HCT116 (cell line): ENCODE measurements around the gene STXBP5.

Source experiments
- CTCF ChIP-seq, 3 experiments: fragments of 200-600 bp in 1 of 3; sonication (generic) in 1 of 3; IDR thresholded peaks in 2 of 3; conservative IDR thresholded peaks in 1 of 3; 2 replicates each; pipeline ENCODE4 v1.5.1; 2012 to 2017; ENCODE audit warnings: low read depth in 2 of 3, low read length in 2 of 3, antibody characterized with exemption in 1 of 3, borderline replicate concordance in 1 of 3, control low read depth in 1 of 3, mild to moderate bottlenecking in 1 of 3, mixed read lengths in 1 of 3, mixed run types in 1 of 3, moderate library complexity in 1 of 3; ENCODE audit not compliant: insufficient read depth in 1 of 3
- EZH2 ChIP-seq: fragments of 200-600 bp; sonication (generic); IDR thresholded peaks from 2 replicates; pipeline ENCODE4 v1.6.1; 2017; ENCODE audit warnings: antibody characterized with exemption, mixed run types
- EZH2phosphoT487 ChIP-seq: fragments of 200-600 bp; IDR thresholded peaks from 2 replicates; pipeline ENCODE4 v1.6.1; 2018; ENCODE audit warnings: antibody characterized with exemption, borderline replicate concordance
- JUND ChIP-seq: IDR thresholded peaks from 2 replicates; pipeline ENCODE4 v1.6.1; 2012
- POLR2A ChIP-seq: IDR thresholded peaks from 2 replicates; pipeline ENCODE4 v1.7.0; 2011; ENCODE audit warnings: borderline replicate concordance; ENCODE audit not compliant: insufficient read depth, insufficient read length; ENCODE audit errors: extremely low read depth
- SP1 ChIP-seq: IDR thresholded peaks from 2 replicates; pipeline ENCODE4 v1.6.1; 2012; ENCODE audit warnings: low read depth
- TCF7L2 ChIP-seq: IDR thresholded peaks from 2 replicates; pipeline ENCODE4 v1.7.0; 2011; ENCODE audit warnings: borderline replicate concordance, inconsistent platforms; ENCODE audit not compliant: insufficient read depth, insufficient read length; ENCODE audit errors: extremely low read depth
- ZBTB33 ChIP-seq: IDR thresholded peaks from 2 replicates; pipeline ENCODE4 v1.6.1; 2011; ENCODE audit warnings: mild to moderate bottlenecking, low read length, moderate library complexity; ENCODE audit not compliant: insufficient replicate concordance; ENCODE audit errors: extremely low read depth
- ZNF274 ChIP-seq: fragments of 200-500 bp; sonication (Bioruptor generic); IDR thresholded peaks from 2 replicates; pipeline ENCODE4 v1.6.1; 2014; ENCODE audit warnings: mild to moderate bottlenecking, low read depth, low read length, inconsistent platforms

- TF ChIP-seq POLR2A (no peak), ZNF274 (no peak), ZBTB33 (no peak), CTCF (IDR thresholded peaks at IDR 0.05 in 2 of 3, conservative IDR thresholded peaks at IDR 0.05 in 1 of 3; ENCODE audit: borderline replicate concordance in 1 of 3, insufficient read depth in 1 of 3, low read depth in 2 of 3, low read length in 2 of 3) (no peak), EZH2phosphoT487 (no peak), EZH2 (no peak), TCF7L2 (no peak), JUND (no peak), SP1 (no peak)
Measured at GRCh38 chr6:147417954-147418353, 213.7 kb downstream of the STXBP5 start.
